ENCODE data around the gene PCCB. TPM values are rescaled to one million over a fixed set of nuclear protein-coding genes. Genes with fewer than 3 reads are reported as not detected.
"Not testable (repeated sequence)": the region's sequence is repeated elsewhere in the genome, so short reads cannot be mapped to it uniquely, and the experiment has no call there.

Gene PCCB
- total and polyA plus RNA-seq, 5 experiments from 2014 or later: 14.7 to 42.5 (median 30.2) TPM

- Mint-ChIP-seq H3K9me3 (no peaks in the 10 kb centered on the region), H3K36me3 (peaks cover 0 to 42% (median 23%) of the 10 kb centered on the region in 3 donors), H3K27ac (peak overlapping the region in 2 of 10 donors; percentile 5 to 12), H3K4me3 (no peak overlapping the region), H3K27me3 (no peaks in the 10 kb centered on the region), H3K4me1 (peaks cover 0 to 2% (median 1%) of the 10 kb centered on the region in 4 donors)
- ATAC-seq (no peak), DNase-seq (no peak)
- POLR2A ChIA-PET: interaction anchor here (1.5 kb wide), 1 partner anchor 386 kb away, joined by 4 read pairs; the partner anchor contains the start of gene STAG1
Observed at GRCh38 chr3:136366289-136366688, 116.1 kb downstream of the PCCB start.

- ATAC-seq, H3K9me3 Mint-ChIP-seq, DNase-seq, H3K27ac Mint-ChIP-seq, H3K4me3 Mint-ChIP-seq, POLR2A ChIA-PET, H3K4me1 Mint-ChIP-seq, H3K27me3 Mint-ChIP-seq: not testable (repeated sequence)
- H3K36me3 Mint-ChIP-seq: peaks cover 0 to 48% (median 18%) of the 10 kb centered on the region in 3 donors
Observed at GRCh38 chr3:136375800-136376199, 125.7 kb downstream of the PCCB start.

- H3K27me3 Mint-ChIP-seq: no peaks in the 10 kb centered on the region
Observed at GRCh38 chr3:136377508-136377907, 127.4 kb downstream of the PCCB start.

GRCh38 chr3:136378011-136378410, 127.9 kb downstream of the PCCB start:
- no peak for ATAC-seq
- H3K36me3 Mint-ChIP-seq: peaks cover 0 to 45% (median 17%) of the 10 kb centered on the region in 3 donors

More at GRCh38 chr3:136377508-136377907, 127.4 kb downstream of the PCCB start:
- Mint-ChIP-seq H3K27ac (no peak overlapping the region), H3K4me1 (peaks cover 0 to 2% (median 0%) of the 10 kb centered on the region in 4 donors), H3K9me3 (peaks cover 0 to 2% (median 0%) of the 10 kb centered on the region in 9 donors), H3K36me3 (peaks cover 0 to 48% (median 17%) of the 10 kb centered on the region in 3 donors), H3K4me3 (no peak overlapping the region)
- no peak for DNase-seq
- POLR2A ChIA-PET: no interaction called here
- ATAC-seq: no peak

More at GRCh38 chr3:136378011-136378410, 127.9 kb downstream of the PCCB start:
- DNase-seq: no peak
- Mint-ChIP-seq H3K9me3 (peaks cover 0 to 2% (median 0%) of the 10 kb centered on the region in 9 donors), H3K4me3 (no peak overlapping the region), H3K4me1 (peaks cover 0 to 2% (median 0%) of the 10 kb centered on the region in 4 donors), H3K27me3 (no peaks in the 10 kb centered on the region), H3K27ac (no peak overlapping the region)
- POLR2A ChIA-PET: no interaction called here

Other genes with a start within 250 kb of the PCCB start
- gene MSL2, start 54.0 kb upstream of the PCCB start, total RNA-seq: 100 to 1,000 TPM in 1 of 2 experiments, 10 to 100 TPM in 1; 96.6 to 100 TPM
- 10 to 100 TPM; 28.7 to 41.1 (median 38.9) TPM for gene MSL2, start 54.0 kb upstream of the PCCB start, polyA plus RNA-seq

Measured in naive thymus-derived CD8-positive, alpha-beta T cell (primary cell).